ENCODE data around the gene TM4SF4.

Gene TM4SF4

DNA sequence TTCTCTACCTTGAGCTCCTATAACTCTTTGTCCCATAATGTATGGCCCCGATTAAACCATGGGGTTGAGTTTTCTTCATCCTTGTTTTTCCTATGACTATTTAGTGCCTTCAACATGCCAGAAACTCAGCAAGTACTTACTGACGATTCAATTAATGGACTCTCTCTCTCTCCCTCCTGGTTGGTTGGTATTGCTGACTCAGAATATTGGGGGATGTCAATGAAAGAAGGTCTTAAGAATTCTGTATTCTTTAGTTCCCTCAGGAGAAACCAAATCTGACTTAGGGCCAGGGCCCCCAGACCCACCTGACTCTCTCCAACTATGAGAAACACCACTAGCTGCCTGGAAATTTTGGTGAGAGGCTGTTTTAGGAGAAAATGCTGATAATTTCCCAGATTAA is 40.8 kb downstream of the TM4SF4 start:
- no peak for DNase-seq

DNA sequence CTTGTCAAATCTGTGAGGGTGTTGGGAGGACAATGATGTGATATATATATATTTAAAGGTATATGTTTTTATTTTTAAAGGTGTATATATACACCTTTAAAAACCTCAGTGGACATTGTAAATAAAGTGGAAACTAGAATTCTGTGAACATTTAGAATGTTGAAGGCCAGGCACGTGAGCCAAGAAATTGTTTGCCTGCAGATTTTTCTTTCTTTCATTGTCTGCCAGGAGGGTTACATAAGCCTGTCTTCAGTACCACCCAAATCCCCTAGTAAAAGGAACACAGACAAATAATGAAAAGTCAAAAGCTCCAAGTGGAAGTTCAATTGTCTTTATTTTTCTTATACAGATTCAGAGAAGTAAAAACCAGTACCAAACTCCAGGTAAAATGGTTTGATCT is 42.4 kb downstream of the TM4SF4 start:
- no peak for DNase-seq

DNA sequence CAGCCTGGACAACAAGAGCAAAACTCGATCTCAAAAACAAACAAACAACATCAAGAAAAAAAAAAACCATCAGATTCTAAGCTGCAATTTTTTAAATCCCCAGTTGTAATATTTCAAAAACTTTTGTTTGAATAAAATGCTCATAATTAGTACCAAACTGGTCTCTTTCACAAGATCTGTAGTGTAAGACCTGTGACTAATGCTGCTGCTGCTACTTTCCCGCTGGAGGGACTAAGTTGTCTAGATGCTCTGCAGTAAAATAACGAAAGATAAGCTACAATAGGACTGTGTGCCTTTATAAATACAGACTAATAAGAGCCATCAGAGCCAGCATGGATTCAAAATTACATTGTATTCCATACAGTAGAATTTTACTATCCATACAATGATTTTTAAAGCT is 45.4 kb downstream of the TM4SF4 start:
- DNase-seq = no peak

DNA sequence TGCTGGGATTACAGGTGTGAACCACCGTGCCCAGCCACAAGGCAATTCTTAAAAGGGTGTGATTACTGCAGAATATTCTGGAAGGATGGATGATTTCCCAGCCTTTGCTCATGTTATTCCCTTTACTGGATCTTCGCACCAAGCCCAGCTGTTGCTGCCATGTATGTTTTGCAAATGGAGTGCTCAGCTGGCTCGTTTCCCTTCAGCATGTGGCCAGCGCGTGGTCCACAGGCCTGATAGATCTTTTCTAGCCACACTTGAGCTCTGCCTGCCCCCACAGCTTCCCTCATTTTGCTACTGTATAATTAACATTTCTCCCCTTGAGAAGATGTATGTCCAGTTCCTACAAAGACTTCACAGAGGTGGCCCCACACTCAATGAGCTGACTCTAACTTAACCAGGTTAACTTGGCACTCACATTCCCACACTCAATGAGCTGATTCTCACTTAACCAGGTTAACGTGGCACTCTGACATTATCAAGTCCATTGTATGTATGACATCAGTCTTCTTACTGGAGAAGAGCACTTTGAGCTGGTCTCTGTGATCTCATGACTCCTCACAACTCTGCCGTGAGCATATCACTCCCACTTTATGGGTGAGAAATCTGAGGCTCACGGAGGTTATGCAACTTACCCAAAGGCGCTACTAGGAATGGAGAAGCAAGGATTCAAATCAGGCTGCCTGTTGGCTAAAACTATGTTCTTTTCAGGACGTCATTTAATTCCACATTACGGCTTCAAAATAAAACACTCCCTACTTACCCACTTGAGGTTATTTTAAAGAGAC is 49.2 kb downstream of the TM4SF4 start:
- peak; percentile 87 for DNase-seq

DNA sequence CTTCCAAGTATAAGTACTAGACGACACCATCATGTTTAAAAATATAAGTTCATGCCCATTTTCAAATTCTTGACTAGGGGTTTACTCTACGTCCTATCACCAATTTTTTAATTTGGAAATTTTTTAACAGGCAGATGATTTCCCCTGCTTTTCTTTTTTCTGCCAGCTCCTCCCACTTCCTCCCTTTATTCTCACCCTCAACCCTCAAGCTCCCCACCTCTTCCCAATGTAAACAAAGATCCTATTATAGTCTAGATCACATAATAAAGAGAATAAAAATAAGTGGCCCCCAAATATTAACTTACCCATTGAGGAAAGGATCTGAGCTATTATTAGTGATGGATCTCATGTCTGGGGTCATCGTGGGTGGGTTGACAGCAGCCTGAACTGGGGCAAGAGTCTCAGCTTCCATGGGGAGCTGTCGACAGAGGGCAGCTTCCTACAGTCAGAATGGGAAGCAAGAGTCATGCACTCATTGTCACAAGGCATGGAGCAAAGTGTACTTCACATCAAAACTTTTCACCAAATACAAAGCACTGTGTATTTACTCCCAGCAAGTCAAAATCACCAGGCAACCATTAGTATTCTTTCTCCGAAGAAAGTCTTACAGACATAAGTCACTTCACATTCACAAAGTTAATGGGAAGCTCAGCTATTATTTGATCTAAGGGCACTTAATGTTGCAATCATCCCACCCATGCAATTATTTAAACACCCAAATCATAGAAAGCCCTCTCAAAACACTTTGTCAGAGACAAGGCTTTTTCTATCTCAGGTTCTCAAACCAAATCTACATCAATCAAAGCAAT is 53.2 kb downstream of the TM4SF4 start:
- DNase-seq = peak; percentile 90

DNA sequence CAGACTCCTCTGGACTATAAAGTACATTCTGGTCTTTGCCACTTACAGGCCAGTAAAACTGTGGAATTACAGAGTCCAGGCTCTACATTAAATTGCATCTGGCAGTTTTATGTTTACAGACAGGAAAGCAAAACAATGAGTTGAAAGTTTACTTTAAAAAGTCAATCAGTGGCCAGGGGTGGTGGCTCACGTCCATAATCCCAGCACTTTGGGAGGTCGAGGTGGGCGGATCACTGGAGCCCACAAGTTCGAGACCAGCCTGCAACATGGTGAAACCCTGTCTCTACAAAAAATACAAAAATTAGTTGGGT is 53.8 kb downstream of the TM4SF4 start:
- DNase-seq = no peak

DNA sequence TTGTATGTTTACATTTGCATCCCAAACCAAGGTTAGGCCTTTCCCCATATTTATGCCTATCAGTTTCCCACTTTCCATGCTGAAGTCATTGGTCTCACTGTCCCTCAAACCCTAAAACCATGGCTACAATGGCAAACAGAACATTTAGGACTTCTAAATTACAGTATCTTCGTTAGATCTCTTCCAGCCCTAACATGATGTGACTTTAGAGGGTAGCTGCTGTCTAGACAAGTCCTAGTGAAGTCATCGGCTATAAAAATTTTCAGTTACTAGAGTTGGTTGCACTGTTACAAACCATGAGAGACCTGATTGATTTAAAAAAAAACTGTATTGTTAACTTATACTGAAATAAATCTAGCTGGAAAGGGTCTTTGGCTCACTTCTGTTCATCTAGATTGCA is 54.6 kb downstream of the TM4SF4 start:
- peak; percentile 20 for DNase-seq

DNA sequence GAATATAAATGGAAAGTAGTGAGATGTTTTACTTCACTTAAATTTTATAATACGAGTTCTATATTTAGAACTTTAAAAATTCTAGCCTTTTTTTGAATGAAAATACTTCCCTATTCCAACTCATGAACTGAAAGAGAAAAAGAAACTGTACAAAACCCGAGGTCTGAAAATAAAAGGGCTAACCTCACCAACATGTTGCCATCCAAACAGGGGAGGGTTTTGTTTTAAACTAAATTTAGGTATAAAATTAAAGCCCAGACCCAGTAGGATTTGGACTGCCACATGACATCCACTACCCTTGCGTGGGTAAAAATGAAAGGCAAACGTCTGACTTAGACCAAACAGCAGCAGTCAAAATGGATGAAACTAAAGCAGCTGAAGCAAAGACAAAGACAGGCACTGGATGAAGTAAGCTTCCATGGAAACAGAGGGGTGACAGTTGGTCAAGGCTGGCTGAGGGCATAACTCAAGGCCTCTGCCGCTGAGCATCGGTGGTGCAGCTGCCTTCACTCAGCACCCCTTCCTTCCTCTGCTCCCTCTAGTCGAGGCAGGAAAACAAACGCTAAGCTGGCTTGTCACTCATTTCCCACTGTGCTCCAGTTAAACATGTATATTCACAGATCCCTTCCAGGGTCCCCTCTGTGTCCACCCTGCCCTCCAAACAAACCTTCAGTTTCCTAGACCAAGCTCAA is 58.1 kb downstream of the TM4SF4 start:
- DNase-seq = peak; percentile 67

DNA sequence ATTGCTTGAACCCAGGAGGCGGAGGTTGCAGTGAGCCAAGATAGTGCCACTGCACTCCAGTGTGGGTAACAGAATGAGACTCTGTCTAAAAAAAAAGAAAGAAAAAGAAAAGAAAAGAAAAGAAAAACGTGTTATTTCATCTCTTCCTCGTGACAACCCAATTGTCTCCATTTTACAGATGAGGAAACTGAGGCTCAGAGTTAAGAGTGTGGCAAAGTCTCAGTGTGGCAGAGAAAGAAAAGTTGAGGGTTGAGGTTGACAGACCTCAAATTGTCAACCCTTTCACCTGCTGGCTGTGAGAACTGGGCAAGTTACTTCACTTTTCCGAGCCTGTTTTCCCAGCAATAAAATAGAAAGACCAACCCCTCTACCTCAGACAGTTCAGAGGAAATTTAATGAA is 59.6 kb downstream of the TM4SF4 start:
- no peak for DNase-seq

DNA sequence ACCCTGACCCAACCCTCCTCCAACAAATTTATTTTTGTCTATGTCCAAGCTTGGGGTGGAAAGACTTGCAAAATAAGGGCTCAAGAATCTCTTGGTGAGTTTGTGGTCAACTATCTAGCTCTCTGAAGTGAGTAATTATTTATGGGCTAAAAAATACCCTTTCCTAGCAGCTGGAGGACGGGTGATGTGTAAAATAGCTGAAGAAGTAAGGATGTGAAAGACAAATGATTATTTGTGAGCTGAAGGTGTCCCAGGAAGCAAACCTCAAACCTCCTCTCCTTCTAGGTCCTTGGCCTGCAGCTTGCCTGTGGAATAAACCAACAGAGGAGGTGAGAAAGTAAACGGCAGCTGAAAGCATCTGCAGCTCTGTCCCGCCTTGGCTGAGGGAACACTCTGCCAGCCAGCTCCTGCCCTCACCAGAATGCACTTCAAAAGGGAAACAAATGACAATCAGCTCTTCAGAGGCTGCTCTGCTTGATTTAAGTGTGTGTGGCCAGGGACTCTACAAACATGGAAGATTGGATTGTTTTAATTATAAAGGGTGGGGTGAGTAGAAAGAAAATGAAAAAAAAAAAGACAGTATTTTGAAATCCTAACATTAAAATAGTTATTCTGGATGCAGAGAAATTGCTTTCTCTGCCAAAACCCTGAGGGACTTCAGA is 60.3 kb downstream of the TM4SF4 start:
- DNase-seq = no peak

DNA sequence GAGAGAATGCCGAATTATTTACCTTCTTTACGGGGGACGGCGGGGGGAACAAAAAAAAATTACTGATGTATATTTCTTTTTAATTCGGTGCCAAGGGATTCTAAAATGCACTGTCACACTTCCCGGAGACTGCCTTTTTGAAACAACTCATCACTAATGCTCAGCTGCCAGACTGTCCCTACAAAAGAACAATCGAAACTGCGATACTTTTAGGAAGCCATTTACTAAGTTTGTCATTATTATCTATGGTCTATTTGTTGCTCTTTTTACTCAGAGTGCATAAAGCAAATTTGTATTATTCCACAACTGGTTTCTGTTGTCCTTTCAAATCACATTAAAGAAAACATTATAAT is 60.8 kb downstream of the TM4SF4 start:
- DNase-seq = no peak

DNA sequence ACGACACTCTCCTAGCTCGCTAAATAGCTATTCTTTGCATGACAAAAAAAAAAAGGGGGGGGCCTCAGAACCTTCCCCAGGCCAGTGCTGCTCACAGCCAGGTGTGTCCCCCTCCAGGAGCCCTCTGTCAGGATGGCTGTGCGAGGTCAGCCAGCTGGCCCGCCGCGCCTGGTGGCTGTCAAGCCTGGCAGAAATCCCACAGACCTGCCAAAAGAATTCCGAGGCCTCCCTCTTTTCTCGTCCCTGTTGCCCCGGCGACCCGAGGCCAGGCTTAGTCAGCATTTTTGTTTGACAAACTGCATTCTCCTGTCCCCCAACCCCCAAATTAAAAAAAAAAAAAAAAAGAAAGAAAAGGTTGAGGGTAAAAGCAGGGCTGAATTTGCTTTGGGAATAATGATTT is 61.9 kb downstream of the TM4SF4 start:
- no peak for DNase-seq

DNA sequence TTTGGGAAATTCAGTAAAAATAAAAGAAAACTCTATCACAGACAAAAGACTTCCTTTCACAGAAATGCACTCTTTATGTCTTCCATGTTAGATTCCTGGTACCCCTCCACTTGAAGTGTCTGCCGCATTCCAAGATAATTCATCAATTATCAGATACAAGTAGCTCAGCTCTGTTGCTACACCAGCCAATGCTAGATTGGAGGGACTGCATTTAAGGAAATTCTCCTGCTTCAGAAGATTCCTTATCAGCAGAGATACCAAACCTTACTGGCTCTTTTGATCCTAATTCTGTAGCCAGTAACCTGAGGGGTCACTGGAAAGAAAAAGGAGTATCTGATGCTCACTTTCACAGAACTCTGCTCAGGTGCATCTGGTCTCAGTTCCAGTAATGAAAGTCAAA is 63.9 kb downstream of the TM4SF4 start:
- no peak for DNase-seq

DNA sequence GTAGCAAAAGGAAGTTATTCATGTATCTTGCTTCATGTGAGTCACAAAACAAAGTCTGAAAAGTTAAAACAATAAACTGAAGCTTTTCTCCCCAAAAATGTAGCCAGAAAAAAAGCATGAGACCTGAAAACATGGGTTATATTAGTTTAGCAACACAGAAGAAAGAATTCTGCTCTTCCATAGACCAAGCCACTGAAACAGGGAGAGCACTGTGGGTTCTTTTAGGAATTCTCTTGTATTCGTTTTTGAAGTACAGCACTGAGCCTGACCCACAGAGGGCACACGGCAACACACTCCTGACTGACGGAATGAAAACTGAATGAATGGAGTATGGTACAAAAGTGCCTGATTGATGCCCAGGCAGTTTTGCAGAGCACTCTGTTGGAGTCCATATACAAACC is 66.6 kb downstream of the TM4SF4 start:
- no peak for DNase-seq

DNA sequence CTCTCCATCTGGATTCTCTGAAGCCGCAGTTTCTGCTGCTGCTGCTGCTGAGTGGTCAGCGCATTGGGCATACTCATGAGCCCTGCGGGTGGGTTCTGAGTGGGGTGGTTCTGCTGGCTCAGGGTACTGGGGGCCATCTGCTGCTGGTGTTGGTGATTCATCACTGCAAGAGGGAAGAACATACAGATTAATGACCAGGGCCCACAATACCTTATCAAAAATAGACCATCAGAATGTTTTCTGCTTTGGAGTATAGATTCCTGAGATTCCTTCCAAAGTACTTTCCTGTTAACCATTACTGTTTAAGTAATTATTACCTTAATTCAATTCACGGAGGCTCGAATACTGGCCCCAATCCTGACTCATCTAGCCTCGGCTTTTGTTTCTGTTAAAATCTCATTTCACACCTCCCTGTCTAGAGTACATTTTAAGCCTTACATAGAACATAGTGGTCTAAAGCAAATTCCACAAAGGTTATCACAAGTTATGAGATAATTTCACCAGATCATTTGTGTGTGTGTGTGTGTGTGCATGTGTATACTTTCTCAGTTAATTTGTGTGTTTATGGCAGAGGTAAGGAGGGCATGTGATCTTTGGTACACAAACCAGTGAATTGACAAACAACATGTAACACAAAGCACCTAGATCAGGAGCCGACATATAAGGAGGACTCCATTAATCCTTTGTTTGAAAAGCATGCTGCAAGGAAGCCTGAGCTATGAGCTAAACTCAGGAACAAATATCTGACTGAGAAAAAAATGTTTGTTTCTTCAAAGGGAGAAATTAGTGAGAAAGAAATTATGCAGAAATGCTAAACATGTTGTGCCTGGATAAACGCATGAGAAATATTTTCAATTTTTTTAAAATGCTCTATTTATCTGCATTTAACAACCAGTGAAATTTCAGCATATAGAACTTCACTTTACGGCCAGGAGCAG is 68.1 kb downstream of the TM4SF4 start:
- no peak for DNase-seq

DNA sequence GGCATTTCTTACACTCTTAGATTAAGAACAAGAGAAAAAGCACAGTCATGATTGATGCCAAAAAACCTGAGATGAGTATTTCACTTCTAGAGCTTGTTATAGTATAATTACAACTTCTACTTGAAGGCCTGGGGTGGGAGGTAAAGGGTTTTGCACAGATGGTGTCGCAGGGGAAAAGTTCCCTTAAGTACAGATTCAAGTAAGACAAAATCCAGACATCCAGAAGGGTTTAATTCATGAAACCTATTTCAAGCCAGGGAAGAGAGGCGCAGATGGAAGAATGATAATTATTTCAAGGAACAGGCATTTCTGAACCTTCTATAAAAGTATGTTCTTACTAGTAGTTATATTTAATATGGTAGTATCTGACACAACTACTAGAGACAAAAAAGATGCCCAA is 70.6 kb downstream of the TM4SF4 start:
- DNase-seq = no peak

DNA sequence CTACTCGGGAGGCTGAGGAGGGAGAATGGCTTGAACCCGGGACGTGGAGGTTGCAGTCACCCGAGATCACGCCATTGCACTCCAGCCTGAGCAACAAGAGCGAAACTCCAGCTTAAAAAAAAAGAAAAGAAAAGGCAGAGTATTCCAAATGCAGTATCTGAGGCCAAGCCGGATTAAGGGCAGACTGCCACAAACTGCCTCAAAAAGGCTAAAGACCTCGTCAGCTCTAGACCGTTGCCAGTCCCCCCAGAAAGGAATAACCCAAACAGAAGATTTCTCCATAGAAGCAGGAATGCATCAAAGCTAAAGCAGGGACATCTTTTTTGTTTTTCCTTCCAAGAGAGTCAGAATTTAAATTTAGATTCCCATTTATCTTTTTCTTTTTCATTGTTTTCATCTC is 72.9 kb downstream of the TM4SF4 start:
- no peak for DNase-seq

DNA sequence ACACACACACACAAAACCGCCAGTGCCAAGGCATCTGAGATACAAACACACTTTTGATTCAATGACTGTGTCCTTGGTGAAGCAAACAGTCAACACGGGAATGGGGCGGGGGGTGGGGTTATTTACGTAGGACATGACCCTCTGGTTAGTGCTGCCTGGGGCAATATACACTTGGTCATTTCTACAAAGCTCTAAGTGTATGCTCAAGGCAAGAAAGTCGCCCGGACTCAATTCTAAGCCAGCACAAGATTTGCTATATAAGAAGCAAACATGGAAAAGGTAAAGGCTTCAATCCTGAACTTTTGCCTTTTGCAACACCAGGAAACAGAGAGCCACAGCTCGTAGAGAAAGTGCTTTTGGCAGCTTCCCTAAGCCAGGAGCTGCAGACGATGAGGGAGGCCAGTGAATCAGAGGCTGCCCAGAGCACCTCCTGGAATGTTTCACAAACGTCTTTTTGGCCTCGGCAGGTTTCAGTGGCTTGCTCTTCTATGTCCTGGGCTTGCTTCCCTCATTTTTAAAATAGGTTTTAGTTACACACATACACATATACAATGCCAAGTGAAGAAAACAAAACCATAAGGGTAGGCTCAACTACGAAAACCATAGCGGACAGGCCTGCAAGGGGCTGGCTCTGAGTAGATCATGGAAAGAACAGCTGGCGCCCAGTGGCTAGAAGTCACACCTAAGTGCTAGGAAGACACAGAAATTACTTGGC is 73.6 kb downstream of the TM4SF4 start:
- no peak for DNase-seq

DNA sequence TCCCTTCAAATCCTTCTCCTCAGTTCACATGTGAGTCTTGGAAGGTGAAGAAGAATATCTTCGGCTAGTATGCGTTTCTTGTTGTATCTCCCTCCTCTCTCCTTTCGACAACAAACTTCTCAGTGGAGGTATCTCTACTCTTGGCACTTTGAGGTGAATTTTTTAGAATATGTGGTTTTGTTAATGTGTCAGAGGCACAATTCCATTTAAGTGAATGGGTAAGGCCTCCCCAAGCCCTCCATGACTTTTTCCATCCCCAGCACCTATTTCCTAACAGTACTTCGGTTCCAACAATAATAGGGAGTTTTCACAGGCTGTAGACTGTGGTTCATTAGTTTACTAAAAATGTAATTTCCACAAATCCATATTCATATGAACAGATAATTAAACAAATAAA is 74.2 kb downstream of the TM4SF4 start:
- no peak for DNase-seq

DNA sequence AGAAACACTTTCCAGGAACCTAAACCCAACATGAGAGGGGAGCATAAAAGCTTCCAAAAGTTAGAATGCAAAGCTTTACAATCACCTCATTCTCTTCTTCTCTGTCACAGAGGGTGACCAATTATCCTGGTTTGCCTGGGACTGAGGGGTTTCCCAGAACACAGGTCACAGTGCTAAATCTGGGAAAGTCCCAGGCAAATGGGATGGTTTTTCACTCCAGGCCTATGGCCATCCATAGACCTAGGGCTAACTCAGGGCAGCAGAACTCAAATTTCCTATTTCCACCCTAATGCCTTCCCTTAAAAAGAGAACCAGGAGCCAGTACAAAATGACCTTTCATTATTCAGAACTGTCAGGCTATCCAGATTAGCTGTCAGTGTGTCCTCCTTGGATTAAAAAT is 77.0 kb downstream of the TM4SF4 start:
- DNase-seq = no peak

DNA sequence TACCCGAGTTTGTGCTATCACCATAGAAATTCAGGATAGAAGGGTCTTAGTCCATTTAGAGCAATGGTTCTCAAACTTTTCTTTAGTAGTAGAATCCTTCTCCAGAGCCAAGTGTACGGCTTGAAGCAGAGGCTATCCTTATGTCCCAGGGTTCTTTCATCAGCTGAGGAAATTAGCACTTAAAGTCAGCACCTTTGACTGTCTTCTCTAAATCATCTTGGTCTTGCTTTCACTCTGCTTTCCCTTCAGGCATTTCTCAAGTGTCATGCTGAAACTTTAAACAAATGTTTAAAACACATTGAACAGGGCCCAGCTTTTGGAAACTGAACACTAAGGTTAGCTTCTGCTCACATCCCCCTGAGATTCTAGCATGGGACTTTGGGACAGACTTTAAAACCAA is 78.2 kb downstream of the TM4SF4 start:
- no peak for DNase-seq

Measured in inflammatory macrophage treated with lipopolysaccharide for 4 hours (primary cell).